Measurements from ENCODE around the gene CC2D2B.
"Not testable (repeated sequence)": the region's sequence is repeated elsewhere in the genome, so short reads cannot be mapped to it uniquely, and the experiment has no call there.

The CC2D2B gene

GRCh38 chr10:95916039-95916438, 8.3 kb downstream of the CC2D2B start:
- not testable (repeated sequence) for H3K27me3 ChIP-seq (ENCODE audit: control insufficient read depth, insufficient read depth, low read length); H3K9ac ChIP-seq (ENCODE audit: low read depth, low read length); H3K4me2 ChIP-seq (ENCODE audit: low read length); H3K4me3 ChIP-seq (ENCODE audit: low read length); H3K9me3 ChIP-seq (replicated peaks; ENCODE audit: low read length); H3K36me3 ChIP-seq (ENCODE audit: insufficient read depth, low read length); H3K4me1 ChIP-seq (ENCODE audit: control insufficient read depth, insufficient read depth, low read length)

GRCh38 chr10:95920798-95921426, 13.1 kb downstream of the CC2D2B start:
- no peak overlapping the region for H3K4me3 ChIP-seq (ENCODE audit: low read length)
- H3K4me2 ChIP-seq (ENCODE audit: low read length) = no peak overlapping the region
- no peak overlapping the region for H3K9ac ChIP-seq (ENCODE audit: low read depth, low read length)
- H3K27me3 ChIP-seq (ENCODE audit: control insufficient read depth, insufficient read depth, low read length) = no peaks in the 10 kb centered on the region
- H3K36me3 ChIP-seq (ENCODE audit: insufficient read depth, low read length) = no peaks in the 10 kb centered on the region
- no peaks in the 10 kb centered on the region for H3K4me1 ChIP-seq (ENCODE audit: control insufficient read depth, insufficient read depth, low read length)
- no peaks in the 10 kb centered on the region for H3K9me3 ChIP-seq (replicated peaks; ENCODE audit: low read length)

- H3K27me3 ChIP-seq (ENCODE audit: control insufficient read depth, insufficient read depth, low read length) = no peaks in the 10 kb centered on the region
- H3K36me3 ChIP-seq (ENCODE audit: insufficient read depth, low read length) = no peaks in the 10 kb centered on the region
- H3K9me3 ChIP-seq (replicated peaks; ENCODE audit: low read length) = no peaks in the 10 kb centered on the region
- no peaks in the 10 kb centered on the region for H3K4me1 ChIP-seq (ENCODE audit: control insufficient read depth, insufficient read depth, low read length)
- H3K4me2 ChIP-seq (ENCODE audit: low read length) = no peak overlapping the region
- H3K4me3 ChIP-seq (ENCODE audit: low read length) = no peak overlapping the region
- no peak overlapping the region for H3K9ac ChIP-seq (ENCODE audit: low read depth, low read length)
Observed at GRCh38 chr10:95925033-95925432, 17.3 kb downstream of the CC2D2B start.

- H3K9ac ChIP-seq (ENCODE audit: low read depth, low read length) = no peak overlapping the region
- H3K4me3 ChIP-seq (ENCODE audit: low read length) = no peak overlapping the region
- no peaks in the 10 kb centered on the region for H3K36me3 ChIP-seq (ENCODE audit: insufficient read depth, low read length)
- no peak overlapping the region for H3K4me2 ChIP-seq (ENCODE audit: low read length)
- no peaks in the 10 kb centered on the region for H3K27me3 ChIP-seq (ENCODE audit: control insufficient read depth, insufficient read depth, low read length)
- no peaks in the 10 kb centered on the region for H3K9me3 ChIP-seq (replicated peaks; ENCODE audit: low read length)
- H3K4me1 ChIP-seq (ENCODE audit: control insufficient read depth, insufficient read depth, low read length) = no peaks in the 10 kb centered on the region
Observed at GRCh38 chr10:95935429-95935828, 27.7 kb downstream of the CC2D2B start.

- Histone ChIP-seq H3K36me3 (ENCODE audit: insufficient read depth, low read length) (no peaks in the 10 kb centered on the region), H3K4me2 (ENCODE audit: low read length) (no peak overlapping the region), H3K9me3 (replicated peaks; ENCODE audit: low read length) (no peaks in the 10 kb centered on the region), H3K4me1 (ENCODE audit: control insufficient read depth, insufficient read depth, low read length) (no peaks in the 10 kb centered on the region), H3K9ac (ENCODE audit: low read depth, low read length) (no peak overlapping the region), H3K27me3 (ENCODE audit: control insufficient read depth, insufficient read depth, low read length) (no peaks in the 10 kb centered on the region), H3K4me3 (ENCODE audit: low read length) (no peak overlapping the region)
Observed at GRCh38 chr10:95941115-95941514, 33.3 kb downstream of the CC2D2B start.

GRCh38 chr10:95963202-95963990, 55.6 kb downstream of the CC2D2B start:
- H3K9me3 ChIP-seq (replicated peaks; ENCODE audit: low read length) = no peaks in the 10 kb centered on the region
- H3K27me3 ChIP-seq (ENCODE audit: control insufficient read depth, insufficient read depth, low read length) = no peaks in the 10 kb centered on the region
- H3K9ac ChIP-seq (ENCODE audit: low read depth, low read length) = no peak overlapping the region
- no peaks in the 10 kb centered on the region for H3K36me3 ChIP-seq (ENCODE audit: insufficient read depth, low read length)
- H3K4me1 ChIP-seq (ENCODE audit: control insufficient read depth, insufficient read depth, low read length) = no peaks in the 10 kb centered on the region
- no peak overlapping the region for H3K4me2 ChIP-seq (ENCODE audit: low read length)
- no peak overlapping the region for H3K4me3 ChIP-seq (ENCODE audit: low read length)

GRCh38 chr10:95963991-95964389, 56.2 kb downstream of the CC2D2B start:
- H3K36me3 ChIP-seq (ENCODE audit: insufficient read depth, low read length) = no peaks in the 10 kb centered on the region
- no peaks in the 10 kb centered on the region for H3K27me3 ChIP-seq (ENCODE audit: control insufficient read depth, insufficient read depth, low read length)
- no peak overlapping the region for H3K9ac ChIP-seq (ENCODE audit: low read depth, low read length)
- no peak overlapping the region for H3K4me3 ChIP-seq (ENCODE audit: low read length)
- no peaks in the 10 kb centered on the region for H3K9me3 ChIP-seq (replicated peaks; ENCODE audit: low read length)
- H3K4me2 ChIP-seq (ENCODE audit: low read length) = no peak overlapping the region
- H3K4me1 ChIP-seq (ENCODE audit: control insufficient read depth, insufficient read depth, low read length) = no peaks in the 10 kb centered on the region

- no peak overlapping the region for H3K4me2 ChIP-seq (ENCODE audit: low read length)
- H3K4me1 ChIP-seq (ENCODE audit: control insufficient read depth, insufficient read depth, low read length) = no peaks in the 10 kb centered on the region
- H3K36me3 ChIP-seq (ENCODE audit: insufficient read depth, low read length) = no peaks in the 10 kb centered on the region
- no peak overlapping the region for H3K9ac ChIP-seq (ENCODE audit: low read depth, low read length)
- no peak overlapping the region for H3K4me3 ChIP-seq (ENCODE audit: low read length)
- no peaks in the 10 kb centered on the region for H3K27me3 ChIP-seq (ENCODE audit: control insufficient read depth, insufficient read depth, low read length)
- H3K9me3 ChIP-seq (replicated peaks; ENCODE audit: low read length) = no peaks in the 10 kb centered on the region
Observed at GRCh38 chr10:95964756-95965155, 57.0 kb downstream of the CC2D2B start.

GRCh38 chr10:95976362-95977229, 68.8 kb downstream of the CC2D2B start:
- Histone ChIP-seq H3K4me1 (ENCODE audit: control insufficient read depth, insufficient read depth, low read length) (no peaks in the 10 kb centered on the region), H3K27me3 (ENCODE audit: control insufficient read depth, insufficient read depth, low read length) (peaks cover 2% of the 10 kb centered on the region), H3K4me2 (ENCODE audit: low read length) (no peak overlapping the region), H3K4me3 (ENCODE audit: low read length) (no peak overlapping the region), H3K9me3 (replicated peaks; ENCODE audit: low read length) (no peaks in the 10 kb centered on the region), H3K9ac (ENCODE audit: low read depth, low read length) (no peak overlapping the region), H3K36me3 (ENCODE audit: insufficient read depth, low read length) (no peaks in the 10 kb centered on the region)

GRCh38 chr10:95982200-95982599, 74.4 kb downstream of the CC2D2B start:
- no peak overlapping the region for H3K9ac ChIP-seq (ENCODE audit: low read depth, low read length)
- H3K36me3 ChIP-seq (ENCODE audit: insufficient read depth, low read length) = no peaks in the 10 kb centered on the region
- no peaks in the 10 kb centered on the region for H3K9me3 ChIP-seq (replicated peaks; ENCODE audit: low read length)
- no peaks in the 10 kb centered on the region for H3K27me3 ChIP-seq (ENCODE audit: control insufficient read depth, insufficient read depth, low read length)
- H3K4me3 ChIP-seq (ENCODE audit: low read length) = no peak overlapping the region
- H3K4me2 ChIP-seq (ENCODE audit: low read length) = no peak overlapping the region
- H3K4me1 ChIP-seq (ENCODE audit: control insufficient read depth, insufficient read depth, low read length) = no peaks in the 10 kb centered on the region

GRCh38 chr10:95987685-95988426, 80.1 kb downstream of the CC2D2B start:
- Histone ChIP-seq H3K9ac (ENCODE audit: low read depth, low read length) (no peak overlapping the region), H3K27me3 (ENCODE audit: control insufficient read depth, insufficient read depth, low read length) (peaks cover 15% of the 10 kb centered on the region), H3K4me3 (ENCODE audit: low read length) (no peak overlapping the region), H3K4me2 (ENCODE audit: low read length) (no peak overlapping the region), H3K9me3 (replicated peaks; ENCODE audit: low read length) (no peaks in the 10 kb centered on the region), H3K4me1 (ENCODE audit: control insufficient read depth, insufficient read depth, low read length) (no peaks in the 10 kb centered on the region), H3K36me3 (ENCODE audit: insufficient read depth, low read length) (no peaks in the 10 kb centered on the region)

All from skeletal muscle satellite cell (primary cell).